Left lung (tissue), 10 donors: ENCODE data around the gene DLX3. TPM values are rescaled to one million over a fixed set of nuclear protein-coding genes. Genes with fewer than 3 reads are reported as not detected.
A peak's percentile ranks its signal among the peaks of the same experiment; 100 is the strongest.

Source experiments
- ATAC-seq: fragments of 200-7000 bp; cut with Tn5 transposase; one replicate; pipeline ENCODE4 v1.9.1; 2020; ENCODE audit warnings: moderate library complexity
- DNase-seq, 4 donors: peaks; one replicate each; pipeline ENCODE4 v3.0.0-alpha.2; 2013 to 2020
- H3K27ac ChIP-seq, 2 donors: fragments of 200-600 bp; sonication (generic) in 1 of 2; one replicate each; pipeline versions ENCODE4 v1.5.0 to v1.8.0; 2020 to 2021
- H3K27me3 ChIP-seq, 2 donors: fragments of 200-600 bp; sonication (generic) in 1 of 2; one replicate each; pipeline versions ENCODE4 v1.5.0 to v1.8.0; 2020 to 2021
- H3K36me3 ChIP-seq, 2 donors: fragments of 200-600 bp; sonication (generic) in 1 of 2; one replicate each; pipeline versions ENCODE4 v1.5.0 to v1.8.0; 2020 to 2021
- H3K4me1 ChIP-seq, 2 donors: fragments of 200-600 bp; one replicate each; pipeline ENCODE4 v1.8.0; 2021
- H3K4me3 ChIP-seq, 2 donors: fragments of 200-600 bp; sonication (generic) in 1 of 2; one replicate each; pipeline versions ENCODE4 v1.5.0 to v1.8.0; 2020 to 2021; ENCODE audit warnings: mild to moderate bottlenecking in 1 of 2
- H3K9me3 ChIP-seq, 2 donors: fragments of 200-600 bp; sonication (generic) in 1 of 2; one replicate each; pipeline versions ENCODE4 v1.5.0 to v1.8.0; 2020 to 2021
- intact Hi-C, 2 donors: fragments of 100-400 bp; cut with DNase I; formaldehyde crosslinking; loops; one replicate each; pipeline versions ENCODE4 v1.11.2 to v1.14.2; 2022
- polyA plus RNA-seq, 6 donors: library from polyadenylated mRNA; unstranded; fragments of 120-200 nt; gene quantifications; one replicate each; pipeline ENCODE4 v1.2.1, GENCODE V29; 2013; ENCODE audit not compliant: insufficient read length in 6 of 6
- total RNA-seq, 2 donors: library from RNA; stranded (reverse); fragmentation: NEBNext Ultra II Directional; extraction: Animal tissue kit (Norgen Biotek cat#: 25700); gene quantifications; one replicate each; pipeline ENCODE4 v1.2.1, GENCODE V29; 2021
- TF ChIP-seq, protein P1 (sequence below), 2 donors: fragments of 200-600 bp; sonication (generic) in 1 of 2; IDR thresholded peaks; one replicate each; pipeline versions ENCODE4 v1.5.0 to v1.8.0; 2021; ENCODE audit warnings: antibody characterized with exemption in 2 of 2
- donor health status: DM: no; HTN: yes; CAD: no.
- donor health status: DM: no; HTN: no; CAD: no.

DLX3 gene
- total and polyA plus RNA-seq, 8 donors: 0.52 to 2.2 (median 1.3) TPM

DNA sequence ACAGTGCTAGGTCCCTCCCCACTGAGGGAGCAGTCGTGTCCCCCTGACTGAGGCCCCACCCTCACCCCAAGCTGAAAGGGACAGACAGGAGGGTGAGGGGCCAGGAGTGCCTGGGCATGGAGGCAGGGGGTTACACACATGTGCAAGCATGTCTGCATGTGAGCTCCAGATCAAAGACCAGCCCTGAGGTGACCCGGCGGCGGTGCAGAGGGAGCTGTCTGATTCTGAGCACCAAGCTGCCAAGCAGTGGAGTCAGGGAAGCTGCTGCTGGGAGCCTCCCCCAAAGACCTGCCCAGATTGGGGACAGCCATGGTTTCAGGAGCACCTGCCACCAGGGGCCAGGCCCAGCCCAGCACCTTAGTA, 5.5 kb downstream of the DLX3 start:
- TF ChIP-seq, protein P1, sequence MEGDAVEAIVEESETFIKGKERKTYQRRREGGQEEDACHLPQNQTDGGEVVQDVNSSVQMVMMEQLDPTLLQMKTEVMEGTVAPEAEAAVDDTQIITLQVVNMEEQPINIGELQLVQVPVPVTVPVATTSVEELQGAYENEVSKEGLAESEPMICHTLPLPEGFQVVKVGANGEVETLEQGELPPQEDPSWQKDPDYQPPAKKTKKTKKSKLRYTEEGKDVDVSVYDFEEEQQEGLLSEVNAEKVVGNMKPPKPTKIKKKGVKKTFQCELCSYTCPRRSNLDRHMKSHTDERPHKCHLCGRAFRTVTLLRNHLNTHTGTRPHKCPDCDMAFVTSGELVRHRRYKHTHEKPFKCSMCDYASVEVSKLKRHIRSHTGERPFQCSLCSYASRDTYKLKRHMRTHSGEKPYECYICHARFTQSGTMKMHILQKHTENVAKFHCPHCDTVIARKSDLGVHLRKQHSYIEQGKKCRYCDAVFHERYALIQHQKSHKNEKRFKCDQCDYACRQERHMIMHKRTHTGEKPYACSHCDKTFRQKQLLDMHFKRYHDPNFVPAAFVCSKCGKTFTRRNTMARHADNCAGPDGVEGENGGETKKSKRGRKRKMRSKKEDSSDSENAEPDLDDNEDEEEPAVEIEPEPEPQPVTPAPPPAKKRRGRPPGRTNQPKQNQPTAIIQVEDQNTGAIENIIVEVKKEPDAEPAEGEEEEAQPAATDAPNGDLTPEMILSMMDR (IDR thresholded peaks at IDR 0.05): no peak
- peaks cover 35 to 97% of the 10 kb centered on the region in 2 donors for H3K27me3 ChIP-seq
- no peak for DNase-seq

DNA sequence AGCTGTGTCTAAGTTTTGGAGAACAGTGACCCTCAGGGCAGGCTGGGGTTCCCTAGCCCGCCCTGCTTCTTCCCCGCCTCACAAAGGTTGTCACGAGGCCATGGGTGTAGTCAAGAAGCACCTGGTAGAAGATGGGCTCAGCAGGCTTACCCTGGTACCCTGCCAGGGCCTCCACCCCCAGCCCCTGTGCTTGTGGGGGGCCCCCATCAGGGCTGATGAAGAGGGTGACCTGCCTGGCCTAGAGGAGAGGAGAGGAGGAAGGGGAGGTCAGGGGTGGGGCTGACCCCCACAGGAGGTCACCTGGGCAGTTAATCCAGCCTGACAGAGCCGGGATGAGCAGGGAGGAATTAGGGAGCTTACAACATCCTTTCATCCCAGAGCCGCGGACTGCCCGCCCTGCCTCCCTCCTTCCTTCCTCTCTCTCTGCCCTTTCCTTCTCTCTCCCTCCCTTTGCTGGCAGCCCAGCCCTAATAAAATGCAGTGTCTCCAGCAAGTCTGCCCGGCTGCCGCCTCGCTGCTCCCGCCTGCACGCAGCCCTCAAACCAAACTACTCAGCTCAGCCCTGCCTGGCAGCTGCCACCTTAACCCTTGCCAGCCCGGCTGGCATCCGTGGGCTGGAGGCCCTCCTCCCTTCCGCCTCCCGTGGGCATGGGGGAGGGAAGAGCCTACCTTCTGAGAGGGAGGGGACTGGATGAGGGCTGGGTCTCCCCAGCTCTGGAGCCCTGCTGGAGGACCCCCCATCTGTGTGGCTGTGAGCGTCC, 7.2 kb downstream of the DLX3 start:
- no peaks in the 10 kb centered on the region for H3K9me3 ChIP-seq
- no peak overlapping the region for H3K27ac ChIP-seq
- H3K4me3 ChIP-seq: no peak overlapping the region
- intact Hi-C loops: no loop called here
- no peaks in the 10 kb centered on the region for H3K36me3 ChIP-seq
- DNase-seq: no peak
- peak; percentile 44 for ATAC-seq
- peaks cover 0 to 3% of the 10 kb centered on the region in 2 donors for H3K4me1 ChIP-seq
- peaks cover 21 to 97% of the 10 kb centered on the region in 2 donors for H3K27me3 ChIP-seq
- TF ChIP-seq, protein P1 (IDR thresholded peaks at IDR 0.05): no peak

More for the DNA sequence above, 5.5 kb downstream of the DLX3 start:
- no peak for ATAC-seq
- no peaks in the 10 kb centered on the region for H3K9me3 ChIP-seq
- intact Hi-C loops: no loop called here
- peaks cover 5 to 19% of the 10 kb centered on the region in 2 donors for H3K4me1 ChIP-seq
- H3K4me3 ChIP-seq: no peak overlapping the region
- H3K27ac ChIP-seq: no peak overlapping the region
- no peaks in the 10 kb centered on the region for H3K36me3 ChIP-seq

DNA sequence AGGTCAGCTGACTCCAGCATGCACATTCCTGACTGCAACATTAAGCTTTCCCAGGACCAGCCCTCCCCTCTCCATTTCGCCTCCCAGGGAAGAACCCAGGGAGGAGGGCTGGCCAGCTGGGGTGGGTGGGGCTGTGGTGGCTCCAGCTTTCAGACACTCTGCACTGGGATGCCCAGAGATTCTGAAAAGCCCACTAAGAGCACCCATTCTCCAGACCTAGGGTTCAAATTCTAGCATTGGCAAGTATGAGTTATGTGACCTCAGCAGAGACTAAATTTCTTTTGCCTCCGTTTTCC, 7.8 kb downstream of the DLX3 start:
- Histone ChIP-seq H3K27me3 (peaks cover 18 to 95% of the 10 kb centered on the region in 2 donors), H3K27ac (no peak overlapping the region), H3K9me3 (no peaks in the 10 kb centered on the region), H3K4me1 (no peaks in the 10 kb centered on the region), H3K36me3 (no peaks in the 10 kb centered on the region), H3K4me3 (no peak overlapping the region)
- DNase-seq (no peak), ATAC-seq (no peak)
- intact Hi-C loops: no loop called here
- TF ChIP-seq, protein P1 (IDR thresholded peaks at IDR 0.05): no peak

DNA sequence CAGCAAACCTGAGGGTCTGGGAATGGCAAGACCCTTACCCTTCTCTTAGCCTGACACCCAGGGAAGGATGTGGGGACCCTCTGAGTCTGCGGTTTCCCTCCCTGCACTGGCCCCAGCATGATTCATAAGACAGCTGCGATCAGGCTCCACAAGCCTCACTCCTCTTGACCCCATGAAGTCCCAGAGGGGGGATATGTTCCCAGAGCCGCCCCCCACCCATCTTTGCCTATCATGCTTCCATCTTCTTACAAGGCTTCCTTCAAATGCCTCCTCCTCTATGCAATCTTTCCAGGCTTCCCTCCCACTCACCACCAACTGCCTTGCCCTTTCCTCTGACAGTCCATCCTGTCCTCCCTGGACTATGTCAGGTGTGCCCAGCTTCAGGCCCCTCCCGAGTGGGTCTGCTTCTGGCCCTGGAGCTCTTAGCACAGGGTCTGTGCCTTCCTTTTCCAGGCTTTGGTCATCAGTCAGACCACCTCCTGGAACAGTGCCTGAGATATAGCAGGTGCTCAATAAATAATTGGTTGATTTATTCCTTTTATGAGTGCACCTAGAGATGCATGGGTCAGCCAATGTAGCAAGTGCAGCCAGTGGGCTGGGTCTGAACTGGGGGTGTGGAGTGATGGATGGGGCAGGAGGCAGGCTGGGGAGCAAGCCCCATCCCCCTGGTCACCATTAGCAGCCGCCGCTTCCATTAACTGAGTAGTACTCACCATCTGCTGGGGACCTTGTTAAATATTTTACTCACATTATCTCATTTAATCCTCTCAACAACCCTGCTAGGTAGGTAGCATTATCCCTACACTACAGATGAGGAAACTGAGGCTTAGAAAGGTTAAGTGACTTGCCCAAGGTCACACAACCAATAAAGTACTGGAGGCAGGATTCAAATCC, 8.4 kb downstream of the DLX3 start:
- Histone ChIP-seq H3K27ac (no peak overlapping the region), H3K9me3 (no peaks in the 10 kb centered on the region), H3K4me1 (no peaks in the 10 kb centered on the region), H3K4me3 (no peak overlapping the region), H3K36me3 (no peaks in the 10 kb centered on the region), H3K27me3 (peaks cover 15 to 95% of the 10 kb centered on the region in 2 donors)
- no peak for ATAC-seq
- DNase-seq: no peak
- intact Hi-C loops: no loop called here
- TF ChIP-seq, protein P1 (IDR thresholded peaks at IDR 0.05): no peak

DNA sequence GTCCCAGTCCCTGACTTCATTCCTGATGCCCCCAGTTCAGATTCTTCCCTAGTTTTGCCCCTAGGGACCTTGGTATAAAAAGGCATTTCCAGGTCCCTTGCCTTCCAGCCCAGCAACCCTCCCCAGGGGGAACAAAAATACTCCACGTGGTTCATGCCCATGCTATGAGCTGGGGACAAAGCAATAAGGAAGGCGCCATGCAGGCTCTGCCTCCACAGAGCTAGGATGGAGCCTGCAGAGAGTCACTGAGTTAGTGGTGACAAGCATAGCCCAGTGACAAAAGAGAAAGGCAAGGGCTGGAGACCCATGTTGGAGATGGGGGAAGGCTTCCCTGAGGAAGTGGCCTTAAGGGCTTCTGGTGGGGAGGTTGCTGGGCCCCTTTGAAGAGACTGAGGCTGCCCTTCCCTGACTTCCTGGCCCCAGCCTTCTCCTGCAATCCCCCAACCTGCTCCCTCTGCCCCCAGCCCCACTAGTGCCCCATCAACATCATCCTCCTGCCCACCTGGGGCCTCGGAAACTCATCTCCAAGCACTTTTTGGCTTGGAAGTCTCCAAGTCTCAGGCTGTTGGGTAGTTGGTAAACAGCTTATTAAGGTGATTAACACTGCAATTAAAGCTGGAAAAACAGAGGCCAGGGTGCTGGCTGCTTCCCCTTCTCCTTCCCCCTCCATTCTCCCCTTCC, 9.6 kb downstream of the DLX3 start:
- H3K4me1 ChIP-seq: no peaks in the 10 kb centered on the region
- H3K9me3 ChIP-seq: no peaks in the 10 kb centered on the region
- TF ChIP-seq, protein P1 (IDR thresholded peaks at IDR 0.05): no peak
- peaks cover 11 to 95% of the 10 kb centered on the region in 2 donors for H3K27me3 ChIP-seq
- intact Hi-C loops: no loop called here
- H3K36me3 ChIP-seq: no peaks in the 10 kb centered on the region
- H3K27ac ChIP-seq: no peak overlapping the region
- no peak overlapping the region for H3K4me3 ChIP-seq
- ATAC-seq (no peak), DNase-seq (no peak)
